HG03469 (cell line): ENCODE data around the gene SLC35F3.

Experiments
- ATAC-seq: cut with Tn5 transposase; IDR thresholded peaks from one replicate; pipeline ENCODE4 v1.9.1; 2021; ENCODE audit warnings: mild to moderate bottlenecking, moderate library complexity, moderate number of reproducible peaks; ENCODE audit not compliant: unreplicated experiment

The SLC35F3 gene

DNA sequence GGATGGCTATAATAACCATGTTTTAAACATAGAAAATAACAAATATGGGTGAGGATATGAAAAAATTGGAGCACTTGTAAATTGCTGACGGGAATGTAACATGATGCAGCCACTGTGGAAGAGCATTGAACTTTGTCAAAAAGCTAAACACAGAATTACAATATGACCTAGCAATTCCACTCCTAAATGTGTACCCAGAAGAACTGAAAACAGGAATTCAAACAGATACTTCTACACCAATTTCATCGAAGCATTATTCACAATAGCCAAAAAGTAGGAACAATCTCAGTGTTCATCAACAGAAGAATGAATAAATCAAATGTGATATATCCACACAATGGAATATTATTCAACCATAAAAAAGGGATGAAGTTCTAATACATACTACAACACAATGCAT is 436.1 kb downstream of the SLC35F3 start:
- no peak for ATAC-seq

DNA sequence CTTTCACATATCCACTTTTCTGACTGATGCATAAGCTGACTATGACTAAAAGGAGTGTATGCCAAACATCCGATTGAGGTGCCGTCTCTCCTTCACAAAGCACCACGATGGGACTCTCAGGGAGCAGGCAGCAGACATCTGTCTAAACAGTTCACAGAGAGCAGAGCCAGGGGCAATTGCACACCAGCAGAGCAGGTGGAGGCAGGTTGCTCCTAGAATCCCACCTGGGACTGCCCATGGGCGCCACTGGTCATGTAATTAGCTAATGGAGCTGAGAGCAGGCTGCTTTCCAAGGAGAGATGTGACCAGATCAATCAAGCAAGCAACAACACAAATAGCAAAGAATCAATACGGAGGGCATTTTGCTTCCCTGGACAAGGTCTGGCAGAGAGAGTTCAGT is 438.3 kb downstream of the SLC35F3 start:
- no peak for ATAC-seq

- no peak for ATAC-seq
Measured at GRCh38 chr1:234345237-234345636, 440.8 kb downstream of the SLC35F3 start.

- no peak for ATAC-seq
Measured at GRCh38 chr1:234348964-234349363, 444.5 kb downstream of the SLC35F3 start.

- ATAC-seq, result no peak
Measured at GRCh38 chr1:234355782-234356510, 451.5 kb downstream of the SLC35F3 start.

DNA sequence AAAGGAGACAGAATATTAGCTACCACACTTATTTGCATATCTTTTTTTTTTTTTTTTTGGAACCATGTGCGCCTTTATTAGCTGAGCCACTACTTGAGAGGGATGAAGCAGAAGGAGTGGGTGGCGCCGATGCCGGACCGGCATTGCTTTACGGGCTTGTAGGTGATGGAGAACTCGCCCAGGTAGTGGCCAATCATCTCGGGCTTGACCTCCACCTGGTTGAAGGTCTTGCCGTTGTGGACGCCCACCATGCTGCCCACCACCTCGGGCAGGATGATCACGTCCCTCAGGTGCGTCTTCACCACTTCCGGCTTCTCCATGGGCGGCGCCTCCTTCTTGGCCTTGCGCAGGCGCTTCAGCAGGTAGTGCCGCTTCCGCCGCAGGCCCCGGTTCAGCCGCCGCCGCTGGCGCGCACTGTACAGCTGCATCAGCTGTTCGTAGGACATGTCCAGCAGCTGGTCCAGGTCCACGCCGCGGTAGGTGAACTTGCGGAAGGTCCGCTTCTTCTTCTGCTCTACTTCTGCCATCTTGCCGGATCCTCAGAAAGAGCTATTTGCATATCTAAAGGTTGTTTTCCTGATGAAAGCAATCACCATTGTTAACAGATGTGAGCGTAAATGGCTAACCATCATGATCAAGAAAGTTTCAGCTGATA is 452.3 kb downstream of the SLC35F3 start:
- ATAC-seq, result peak; percentile 80

DNA sequence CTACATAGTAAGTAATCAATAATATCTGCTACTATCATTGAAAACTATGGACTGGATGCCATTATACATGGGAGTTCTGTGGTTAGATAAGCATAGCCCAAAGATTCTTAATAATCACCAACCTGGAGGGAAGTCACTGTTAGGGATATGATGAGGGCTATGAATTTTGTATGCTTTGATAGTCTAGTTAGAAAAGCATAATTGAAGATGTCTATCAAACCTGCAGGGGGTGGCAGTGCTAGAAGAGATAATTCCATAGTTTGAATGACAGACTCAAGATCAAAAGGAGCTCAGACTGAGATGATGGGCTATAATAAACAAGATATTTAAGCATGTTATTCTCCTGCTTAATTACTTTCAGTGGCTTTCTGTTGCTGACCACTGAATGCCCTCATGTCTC is 453.4 kb downstream of the SLC35F3 start:
- ATAC-seq, result no peak

- ATAC-seq, result no peak
Measured at GRCh38 chr1:234361102-234361603, 456.7 kb downstream of the SLC35F3 start.

DNA sequence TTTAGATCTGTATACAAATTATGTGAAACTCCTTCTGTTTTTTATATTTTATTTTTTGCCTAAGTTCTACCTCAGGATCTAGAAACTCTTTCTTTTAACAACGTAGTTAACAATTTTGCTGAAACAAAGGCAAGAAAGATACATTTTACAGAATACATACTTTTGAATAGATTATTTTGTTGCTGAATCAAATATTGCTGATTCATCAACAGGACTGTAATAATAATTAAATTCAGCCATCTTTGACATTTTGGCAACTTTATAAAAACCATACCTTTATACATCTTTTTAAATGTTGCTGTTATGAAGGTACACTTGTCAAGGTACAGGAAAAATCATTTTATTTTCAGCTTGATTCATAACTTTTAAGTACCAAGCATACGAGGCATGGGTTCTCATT is 458.1 kb downstream of the SLC35F3 start:
- no peak for ATAC-seq

- no peak for ATAC-seq
Measured at GRCh38 chr1:234368320-234369032, 464.0 kb downstream of the SLC35F3 start.

DNA sequence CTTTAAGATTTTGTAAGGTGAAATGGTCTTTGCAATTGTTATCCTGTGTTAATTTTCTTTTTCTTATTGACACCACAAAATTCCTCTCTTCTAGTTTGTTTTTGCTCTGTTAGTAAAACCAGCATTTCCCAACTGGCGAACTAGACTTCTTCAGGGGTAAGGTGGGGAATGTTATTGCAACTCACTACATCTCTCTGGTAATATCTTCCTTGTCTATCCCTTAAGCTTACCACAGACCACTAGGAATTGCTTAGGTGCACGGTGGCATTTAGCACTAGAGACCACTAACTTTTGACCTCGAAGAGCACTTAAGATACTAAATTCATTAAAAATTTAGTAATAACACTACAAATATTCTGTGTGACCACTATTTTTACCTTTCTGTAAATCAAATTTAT is 464.6 kb downstream of the SLC35F3 start:
- no peak for ATAC-seq

- ATAC-seq, result no peak
Measured at GRCh38 chr1:234369784-234370183, 465.3 kb downstream of the SLC35F3 start.

DNA sequence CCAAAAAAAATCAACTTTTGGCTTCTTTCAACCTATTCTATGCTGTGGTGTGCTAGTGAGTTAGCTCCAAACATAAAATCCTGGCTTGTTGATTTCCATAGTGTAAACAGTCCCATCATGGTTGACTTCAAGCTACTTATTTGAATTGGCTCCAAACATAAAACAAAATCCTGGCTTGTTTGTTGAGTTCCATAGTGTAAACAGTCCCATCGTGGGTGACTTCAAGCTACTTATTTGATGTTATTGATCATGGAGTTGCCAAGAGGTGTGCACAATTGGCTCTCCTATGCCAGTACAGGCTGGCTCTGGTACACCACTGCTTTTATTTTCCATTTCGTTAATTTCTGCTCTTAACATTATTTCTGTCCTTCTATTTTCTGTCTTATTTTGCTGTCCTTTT is 466.9 kb downstream of the SLC35F3 start:
- ATAC-seq, result no peak

DNA sequence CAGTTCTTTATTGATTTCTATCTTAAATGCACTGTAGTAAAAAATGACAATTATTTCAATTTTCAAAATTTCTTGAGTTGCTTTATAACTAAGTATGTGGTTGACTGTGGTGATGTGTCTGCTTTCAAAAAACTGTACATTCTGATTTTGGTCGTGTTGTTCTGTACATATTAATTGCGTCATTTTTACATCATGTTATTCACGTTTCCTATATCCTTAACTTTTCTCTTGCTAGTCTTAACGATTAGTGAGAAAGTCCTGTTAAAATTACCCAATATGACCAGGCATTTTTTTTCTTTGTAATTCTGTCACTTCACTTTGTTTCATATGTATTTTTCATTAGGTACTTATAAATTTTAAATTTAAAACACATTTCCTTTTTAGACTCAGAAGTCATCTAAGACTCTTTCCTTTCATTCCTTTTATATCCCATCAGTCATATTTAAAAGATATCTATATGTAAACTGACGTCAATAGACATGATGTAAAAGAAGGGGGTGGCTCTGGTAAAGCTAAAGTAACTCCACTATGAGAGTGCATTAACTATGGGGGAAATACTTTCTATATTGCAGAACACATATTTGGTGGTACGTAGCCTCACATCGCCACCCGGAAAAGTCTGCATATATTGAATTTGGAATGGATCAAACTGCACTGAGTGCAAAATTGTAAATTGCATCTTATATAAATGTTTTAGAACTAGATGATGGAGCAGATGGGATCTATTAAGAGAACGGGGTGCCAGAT is 467.7 kb downstream of the SLC35F3 start:
- ATAC-seq, result no peak

GRCh38 chr1:234373064-234373958 is 468.8 kb downstream of the SLC35F3 start, which contains the start of gene COA6:
Gene COA6, plus strand, starts transcription at chr1:234373456. Its CDS starts 11 bp downstream, at chr1:234373467.
- ATAC-seq, result peak; percentile 72

DNA sequence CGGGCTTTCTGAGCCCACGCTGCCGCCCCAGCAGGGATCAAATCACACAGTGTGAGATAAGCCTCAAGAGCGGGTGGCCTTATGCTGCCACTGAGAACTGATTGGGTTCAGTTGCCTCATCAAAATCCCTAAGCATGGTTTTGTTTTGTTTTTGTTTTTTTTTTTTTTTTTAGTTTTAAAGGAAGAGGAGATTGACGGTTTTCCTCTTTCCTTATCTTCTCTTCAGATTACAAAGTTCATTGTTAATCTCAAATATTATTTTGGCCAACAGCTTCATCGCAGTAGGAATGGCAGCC is 469.4 kb downstream of the SLC35F3 start:
- no peak for ATAC-seq
